Tibial artery (tissue), 4 donors: Measurements from ENCODE around the gene KDM6B.

Experiments used
- DNase-seq, 2 donors: peaks; one replicate each; pipeline ENCODE4 v3.0.0-alpha.2; 2019
- H3K27ac ChIP-seq, 2 donors: fragments of 200-600 bp; sonication (generic) in 1 of 2; 1 replicate in 1 of 2; 2 replicates in 1 of 2; pipeline ENCODE4 v1.5.1; 2018 to 2019; ENCODE audit warnings: mild to moderate bottlenecking in 1 of 2
- H3K27me3 ChIP-seq, 2 donors: fragments of 200-600 bp; sonication (generic) in 1 of 2; one replicate each; pipeline versions ENCODE4 v1.5.1 to v1.6.0; 2016 to 2019
- H3K36me3 ChIP-seq, 3 donors: fragments of 200-600 bp; sonication (generic) in 2 of 3; one replicate each; pipeline ENCODE4 v1.5.1; 2016 to 2019; ENCODE audit warnings: mild to moderate bottlenecking in 2 of 3
- H3K4me1 ChIP-seq, 4 donors: fragments of 200-600 bp; sonication (generic) in 2 of 4; 1 replicate in 3 of 4; 2 replicates in 1 of 4; pipeline ENCODE4 v1.5.1; 2016 to 2019
- H3K4me3 ChIP-seq, 2 donors: fragments of 200-600 bp; sonication (generic) in 1 of 2; 1 replicate in 1 of 2; 2 replicates in 1 of 2; pipeline ENCODE4 v1.5.1; 2018 to 2019; ENCODE audit warnings: mild to moderate bottlenecking in 2 of 2
- H3K9me3 ChIP-seq, 3 donors: fragments of 200-600 bp; sonication (generic) in 1 of 3; one replicate each; pipeline ENCODE4 v1.5.1; 2016 to 2019
- intact Hi-C: fragments of 100-400 bp; cut with DNase I; formaldehyde crosslinking; loops from one replicate; pipeline ENCODE4 v1.15.0; 2023; ENCODE audit warnings: low total_unique reads
- TF ChIP-seq, protein P1 (sequence below), 2 experiments: fragments of 200-600 bp in 1 of 2; fragments of 450-650 bp in 1 of 2; IDR thresholded peaks; one replicate each; pipeline ENCODE4 v1.5.1; 2017 to 2019; ENCODE audit warnings: antibody characterized with exemption in 2 of 2, mild to moderate bottlenecking in 1 of 2, moderate library complexity in 1 of 2

Gene KDM6B

DNA sequence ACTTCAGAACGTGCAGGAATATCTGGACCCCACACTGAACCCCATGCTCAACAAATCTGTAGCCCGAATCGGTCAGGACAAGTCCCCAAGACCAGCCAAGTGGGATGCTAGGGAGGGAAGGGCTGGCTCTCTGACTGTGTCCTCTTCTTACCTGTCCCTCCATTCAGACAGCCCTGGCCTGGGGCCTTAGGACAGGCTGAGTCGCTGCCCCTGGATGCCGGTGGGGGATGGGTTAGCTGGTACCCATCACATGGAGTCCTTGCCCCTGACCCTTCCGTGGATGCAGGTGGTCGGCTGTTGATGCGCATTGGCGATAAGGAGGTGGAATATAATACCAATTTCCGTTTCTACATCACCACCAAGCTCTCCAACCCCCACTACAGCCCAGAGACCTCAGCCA, 16.0 kb upstream of the KDM6B start:
- DNase-seq, result no peak

DNA sequence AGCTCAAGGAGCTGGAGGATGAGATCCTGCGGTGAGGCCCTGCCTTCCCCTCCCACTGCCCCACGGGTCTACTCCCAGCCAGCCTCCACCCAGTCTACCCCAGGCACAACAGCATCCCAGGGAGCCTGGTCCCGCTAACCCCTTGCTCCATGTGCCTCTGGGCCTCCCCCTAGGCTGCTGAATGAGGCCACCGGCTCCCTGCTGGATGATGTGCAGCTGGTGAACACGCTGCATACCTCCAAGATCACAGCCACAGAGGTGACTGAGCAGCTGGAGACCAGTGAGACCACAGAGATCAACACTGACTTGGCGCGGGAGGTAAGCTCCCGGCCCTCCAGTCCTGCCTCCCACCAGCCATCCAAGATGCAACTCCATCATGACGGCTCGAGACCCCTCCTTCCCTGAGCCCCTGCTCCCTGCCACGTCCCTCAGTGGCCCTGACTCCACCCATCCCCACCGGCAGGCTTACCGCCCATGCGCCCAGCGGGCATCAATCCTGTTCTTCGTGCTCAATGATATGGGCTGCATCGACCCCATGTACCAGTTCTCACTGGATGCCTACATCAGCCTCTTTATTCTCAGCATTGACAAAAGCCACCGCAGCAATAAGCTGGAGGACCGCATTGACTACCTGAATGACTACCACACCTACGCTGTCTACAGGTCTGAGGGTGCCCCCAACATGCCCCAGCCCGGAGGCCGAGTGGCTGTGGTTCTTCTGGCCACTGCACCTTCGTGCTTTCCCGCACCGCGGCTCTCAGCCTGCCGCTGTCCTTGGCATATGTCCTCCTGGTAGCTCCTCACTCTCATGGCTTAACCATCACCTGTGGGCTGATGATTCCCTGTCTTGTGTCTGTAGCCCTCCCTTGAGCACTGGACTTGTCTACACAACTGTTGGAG, 15.0 kb upstream of the KDM6B start:
- Histone ChIP-seq H3K4me3 (no peak overlapping the region), H3K27me3 (peaks cover 0 to 39% of the 10 kb centered on the region in 2 donors), H3K4me1 (no peaks in the 10 kb centered on the region), H3K36me3 (no peaks in the 10 kb centered on the region), H3K27ac (no peak overlapping the region), H3K9me3 (no peaks in the 10 kb centered on the region)
- no peak for DNase-seq
- intact Hi-C loops, result no loop called here
- TF ChIP-seq, protein P1, sequence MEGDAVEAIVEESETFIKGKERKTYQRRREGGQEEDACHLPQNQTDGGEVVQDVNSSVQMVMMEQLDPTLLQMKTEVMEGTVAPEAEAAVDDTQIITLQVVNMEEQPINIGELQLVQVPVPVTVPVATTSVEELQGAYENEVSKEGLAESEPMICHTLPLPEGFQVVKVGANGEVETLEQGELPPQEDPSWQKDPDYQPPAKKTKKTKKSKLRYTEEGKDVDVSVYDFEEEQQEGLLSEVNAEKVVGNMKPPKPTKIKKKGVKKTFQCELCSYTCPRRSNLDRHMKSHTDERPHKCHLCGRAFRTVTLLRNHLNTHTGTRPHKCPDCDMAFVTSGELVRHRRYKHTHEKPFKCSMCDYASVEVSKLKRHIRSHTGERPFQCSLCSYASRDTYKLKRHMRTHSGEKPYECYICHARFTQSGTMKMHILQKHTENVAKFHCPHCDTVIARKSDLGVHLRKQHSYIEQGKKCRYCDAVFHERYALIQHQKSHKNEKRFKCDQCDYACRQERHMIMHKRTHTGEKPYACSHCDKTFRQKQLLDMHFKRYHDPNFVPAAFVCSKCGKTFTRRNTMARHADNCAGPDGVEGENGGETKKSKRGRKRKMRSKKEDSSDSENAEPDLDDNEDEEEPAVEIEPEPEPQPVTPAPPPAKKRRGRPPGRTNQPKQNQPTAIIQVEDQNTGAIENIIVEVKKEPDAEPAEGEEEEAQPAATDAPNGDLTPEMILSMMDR (IDR thresholded peaks at IDR 0.05), result no peak

More for the DNA sequence above, 16.0 kb upstream of the KDM6B start:
- H3K27ac ChIP-seq, result no peak overlapping the region
- H3K4me1 ChIP-seq, result no peaks in the 10 kb centered on the region
- H3K9me3 ChIP-seq, result no peaks in the 10 kb centered on the region
- peaks cover 0 to 31% of the 10 kb centered on the region in 2 donors for H3K27me3 ChIP-seq
- no peak overlapping the region for H3K4me3 ChIP-seq
- TF ChIP-seq, protein P1 (IDR thresholded peaks at IDR 0.05), result no peak
- intact Hi-C loops, result no loop called here
- H3K36me3 ChIP-seq, result no peaks in the 10 kb centered on the region

DNA sequence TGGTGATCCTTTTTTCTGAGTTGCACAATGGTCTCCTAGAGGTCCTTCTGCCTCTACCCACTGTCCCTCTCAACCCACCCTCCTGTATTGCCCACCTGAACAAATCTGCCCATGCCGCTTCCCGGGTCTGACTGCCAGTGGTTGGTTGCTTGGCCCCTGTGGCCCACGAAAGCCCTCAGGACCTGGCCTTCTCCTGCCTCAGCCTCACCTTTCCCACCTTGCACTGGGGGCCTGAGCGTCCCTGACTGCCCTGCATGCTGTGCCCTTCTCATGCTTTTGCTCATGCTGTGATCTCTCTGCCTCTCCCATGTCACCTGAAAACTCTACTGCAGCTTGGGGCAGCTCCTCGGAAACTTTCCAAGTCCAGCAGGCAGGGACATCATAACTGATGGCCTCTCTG, 13.8 kb upstream of the KDM6B start:
- intact Hi-C loops, result no loop called here
- H3K27ac ChIP-seq, result no peak overlapping the region
- peaks cover 0 to 42% of the 10 kb centered on the region in 2 donors for H3K27me3 ChIP-seq
- H3K36me3 ChIP-seq, result no peaks in the 10 kb centered on the region
- no peaks in the 10 kb centered on the region for H3K9me3 ChIP-seq
- TF ChIP-seq, protein P1 (IDR thresholded peaks at IDR 0.05), result no peak
- H3K4me3 ChIP-seq, result no peak overlapping the region
- no peak for DNase-seq
- H3K4me1 ChIP-seq, result no peaks in the 10 kb centered on the region

DNA sequence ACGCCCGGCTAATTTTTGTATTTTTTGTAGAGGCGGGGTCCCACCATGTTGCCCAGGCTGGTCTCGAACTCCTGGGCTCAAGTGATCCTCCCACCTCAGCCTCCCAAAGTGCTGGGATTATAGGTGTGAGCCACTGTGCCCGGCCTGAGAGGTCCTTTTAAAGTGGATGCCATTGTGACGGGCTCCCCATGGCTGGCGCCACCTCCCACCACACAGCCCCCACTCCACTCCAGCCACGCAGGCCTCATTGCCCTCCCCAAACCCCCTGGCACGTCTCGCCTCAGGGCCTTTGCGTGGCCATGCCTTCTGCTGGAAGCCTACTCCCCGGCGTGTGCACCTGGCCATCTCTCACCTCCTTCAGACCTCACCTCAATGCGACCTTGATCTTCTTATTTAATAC, 11.9 kb upstream of the KDM6B start:
- TF ChIP-seq, protein P1 (IDR thresholded peaks at IDR 0.05), result no peak
- intact Hi-C loops, result loop anchor here (2.0 kb wide), 1 partner anchor 29 kb away; no protein-coding TSS in a partner anchor
- H3K9me3 ChIP-seq, result no peaks in the 10 kb centered on the region
- no peak for DNase-seq
- H3K27me3 ChIP-seq, result peaks cover 0 to 40% of the 10 kb centered on the region in 2 donors
- H3K4me3 ChIP-seq, result no peak overlapping the region
- no peak overlapping the region for H3K27ac ChIP-seq
- H3K4me1 ChIP-seq, result peaks cover 0 to 6% (median 2%) of the 10 kb centered on the region in 4 donors
- no peaks in the 10 kb centered on the region for H3K36me3 ChIP-seq

DNA sequence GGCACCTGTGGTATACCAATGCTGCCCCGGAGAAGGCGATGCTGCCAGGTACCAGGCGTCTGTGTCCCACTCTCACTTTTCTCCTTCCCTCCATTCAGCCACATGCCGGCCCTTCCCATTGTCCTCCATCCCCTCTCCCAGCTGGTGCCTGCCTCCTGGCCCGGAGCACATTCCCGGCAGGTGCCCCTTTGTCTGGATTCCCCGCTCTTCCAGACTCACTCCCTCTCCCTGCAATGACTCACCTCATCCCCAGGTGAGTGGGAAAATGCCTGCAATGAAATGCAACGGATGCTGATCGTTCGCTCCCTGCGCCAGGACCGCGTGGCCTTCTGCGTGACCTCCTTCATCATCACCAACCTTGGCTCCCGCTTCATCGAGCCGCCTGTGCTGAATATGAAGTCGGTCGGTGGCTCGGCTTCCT, 10.4 kb upstream of the KDM6B start:
- Histone ChIP-seq H3K9me3 (no peaks in the 10 kb centered on the region), H3K36me3 (no peaks in the 10 kb centered on the region), H3K4me1 (peaks cover 0 to 6% (median 2%) of the 10 kb centered on the region in 4 donors), H3K4me3 (no peak overlapping the region), H3K27me3 (peaks cover 0 to 37% of the 10 kb centered on the region in 2 donors), H3K27ac (no peak overlapping the region)
- no peak for DNase-seq
- TF ChIP-seq, protein P1 (IDR thresholded peaks at IDR 0.05), result no peak
- intact Hi-C loops, result loop anchor here (2.0 kb wide), 1 partner anchor 27 kb away; no protein-coding TSS in a partner anchor
